K562 (cell line): ENCODE data around the gene SH3GLB2. TPM values are rescaled to one million over a fixed set of nuclear protein-coding genes. Genes with fewer than 3 reads are reported as not detected.

Experiments
- HMG20A ChIP-seq: fragments of 450-650 bp; formaldehyde crosslinking; conservative IDR thresholded peaks from 2 replicates; pipeline ENCODE4 v1.4.0; 2020; ENCODE audit warnings: mild to moderate bottlenecking, mixed read lengths
- MIER1 ChIP-seq: fragments of 450-650 bp; IDR thresholded peaks from 2 replicates; pipeline ENCODE4 v1.6.1; 2016; ENCODE audit warnings: antibody characterized with exemption, mild to moderate bottlenecking, low read depth
- NR2F6 ChIP-seq: fragments of 450-650 bp; formaldehyde crosslinking; IDR thresholded peaks from 2 replicates; pipeline ENCODE4 v1.4.0; 2020; ENCODE audit warnings: mild to moderate bottlenecking
- RHOXF2B ChIP-seq: fragments of 250-450 bp; sonication (Bioruptor Pico); conservative IDR thresholded peaks from 2 replicates; pipeline ENCODE4 v1.5.1; 2021
- SMAD1 ChIP-seq: fragments of 150-350 bp; IDR thresholded peaks from 2 replicates; pipeline ENCODE4 v1.6.1; 2014; ENCODE audit warnings: low read length, low read depth; ENCODE audit not compliant: partially characterized antibody
- polyA plus RNA-seq, 8 experiments: library from polyadenylated mRNA; depleted of rRNA in 4 of 8; stranded (reverse) in 5 of 8; unstranded in 3 of 8; fragments of >200 nt; fragmentation: Nextera tagmentation in 2 of 8; fragmentation: Illumina TruSeq in 1 of 8; extraction: Ambion mirVana in 2 of 8; extraction: Trizol in 1 of 8; gene quantifications; 2 replicates each; pipeline versions ENCODE4 v1.2.1 to v1.2.3, GENCODE V29; 2011 to 2014; ENCODE audit warnings: inconsistent platforms in 1 of 8, missing spikeins in 1 of 8
- total RNA-seq, 7 experiments: library from RNA; depleted of rRNA in 6 of 7; stranded (reverse); fragments of >200 nt in 6 of 7; fragmentation: Illumina TruSeq in 2 of 7; extraction: Trizol in 2 of 7; gene quantifications; 2 replicates each; pipeline versions ENCODE4 v1.2.1 to v1.2.3, GENCODE V29; 2011 to 2021; ENCODE audit warnings: low replicate concordance in 1 of 7
- TF ChIP-seq, protein P1 (sequence below): sonication (generic); formaldehyde crosslinking; IDR thresholded peaks from 2 replicates; pipeline ENCODE4 v1.8.0; 2022; ENCODE audit warnings: mild to moderate bottlenecking, missing genetic modification reagents
- TF ChIP-seq, protein P2 (sequence below): fragments of 250-450 bp; sonication (Bioruptor Pico); IDR thresholded peaks from 2 replicates; pipeline ENCODE4 v1.5.0; 2021; ENCODE audit warnings: mild to moderate bottlenecking, moderate library complexity
- TF ChIP-seq, protein P3 (sequence below): fragments of 250-450 bp; sonication (Bioruptor Pico); IDR thresholded peaks from 2 replicates; pipeline ENCODE4 v1.8.0; 2022; ENCODE audit warnings: moderate library complexity, mild to moderate bottlenecking, inconsistent platforms
- TF ChIP-seq, protein P4 (sequence below): fragments of 250-450 bp; sonication (Bioruptor Pico); IDR thresholded peaks from 2 replicates; pipeline ENCODE4 v1.4.0; 2020
- TF ChIP-seq, protein P5 (sequence below): fragments of 450-650 bp; IDR thresholded peaks from 2 replicates; pipeline ENCODE4 v1.6.1; 2017; ENCODE audit warnings: mild to moderate bottlenecking, moderate library complexity

SH3GLB2 gene
- total and polyA plus RNA-seq, 9 of the 15 experiments (the other 6 are each of a cell fraction or from before 2014, with no cell fraction given) = 0.20 to 118 (median 58.8) TPM

DNA sequence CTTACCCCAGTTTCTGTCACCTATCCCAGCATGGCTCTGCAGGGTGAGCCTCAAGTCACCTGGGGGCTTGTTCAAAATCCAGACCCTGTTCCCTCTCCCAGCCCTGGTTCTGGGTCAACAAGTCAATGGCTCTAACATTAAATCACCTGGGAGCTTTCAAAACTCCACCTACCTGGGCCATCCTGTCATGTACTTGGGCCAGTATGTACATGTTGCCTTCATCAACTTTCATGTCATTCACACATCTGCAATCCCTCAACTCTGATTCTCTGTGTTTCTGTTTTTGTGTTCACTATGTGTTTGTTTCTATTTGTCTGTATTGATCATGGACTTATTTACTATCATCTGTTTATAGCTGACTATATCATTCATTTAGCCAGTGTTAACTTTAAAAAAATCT lies 2.1 kb upstream of the SH3GLB2 start (continued):
- TF ChIP-seq, protein P1, sequence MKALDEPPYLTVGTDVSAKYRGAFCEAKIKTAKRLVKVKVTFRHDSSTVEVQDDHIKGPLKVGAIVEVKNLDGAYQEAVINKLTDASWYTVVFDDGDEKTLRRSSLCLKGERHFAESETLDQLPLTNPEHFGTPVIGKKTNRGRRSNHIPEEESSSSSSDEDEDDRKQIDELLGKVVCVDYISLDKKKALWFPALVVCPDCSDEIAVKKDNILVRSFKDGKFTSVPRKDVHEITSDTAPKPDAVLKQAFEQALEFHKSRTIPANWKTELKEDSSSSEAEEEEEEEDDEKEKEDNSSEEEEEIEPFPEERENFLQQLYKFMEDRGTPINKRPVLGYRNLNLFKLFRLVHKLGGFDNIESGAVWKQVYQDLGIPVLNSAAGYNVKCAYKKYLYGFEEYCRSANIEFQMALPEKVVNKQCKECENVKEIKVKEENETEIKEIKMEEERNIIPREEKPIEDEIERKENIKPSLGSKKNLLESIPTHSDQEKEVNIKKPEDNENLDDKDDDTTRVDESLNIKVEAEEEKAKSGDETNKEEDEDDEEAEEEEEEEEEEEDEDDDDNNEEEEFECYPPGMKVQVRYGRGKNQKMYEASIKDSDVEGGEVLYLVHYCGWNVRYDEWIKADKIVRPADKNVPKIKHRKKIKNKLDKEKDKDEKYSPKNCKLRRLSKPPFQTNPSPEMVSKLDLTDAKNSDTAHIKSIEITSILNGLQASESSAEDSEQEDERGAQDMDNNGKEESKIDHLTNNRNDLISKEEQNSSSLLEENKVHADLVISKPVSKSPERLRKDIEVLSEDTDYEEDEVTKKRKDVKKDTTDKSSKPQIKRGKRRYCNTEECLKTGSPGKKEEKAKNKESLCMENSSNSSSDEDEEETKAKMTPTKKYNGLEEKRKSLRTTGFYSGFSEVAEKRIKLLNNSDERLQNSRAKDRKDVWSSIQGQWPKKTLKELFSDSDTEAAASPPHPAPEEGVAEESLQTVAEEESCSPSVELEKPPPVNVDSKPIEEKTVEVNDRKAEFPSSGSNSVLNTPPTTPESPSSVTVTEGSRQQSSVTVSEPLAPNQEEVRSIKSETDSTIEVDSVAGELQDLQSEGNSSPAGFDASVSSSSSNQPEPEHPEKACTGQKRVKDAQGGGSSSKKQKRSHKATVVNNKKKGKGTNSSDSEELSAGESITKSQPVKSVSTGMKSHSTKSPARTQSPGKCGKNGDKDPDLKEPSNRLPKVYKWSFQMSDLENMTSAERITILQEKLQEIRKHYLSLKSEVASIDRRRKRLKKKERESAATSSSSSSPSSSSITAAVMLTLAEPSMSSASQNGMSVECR (CRISPR knock-in tag) = no peak
- TF ChIP-seq, protein P2, sequence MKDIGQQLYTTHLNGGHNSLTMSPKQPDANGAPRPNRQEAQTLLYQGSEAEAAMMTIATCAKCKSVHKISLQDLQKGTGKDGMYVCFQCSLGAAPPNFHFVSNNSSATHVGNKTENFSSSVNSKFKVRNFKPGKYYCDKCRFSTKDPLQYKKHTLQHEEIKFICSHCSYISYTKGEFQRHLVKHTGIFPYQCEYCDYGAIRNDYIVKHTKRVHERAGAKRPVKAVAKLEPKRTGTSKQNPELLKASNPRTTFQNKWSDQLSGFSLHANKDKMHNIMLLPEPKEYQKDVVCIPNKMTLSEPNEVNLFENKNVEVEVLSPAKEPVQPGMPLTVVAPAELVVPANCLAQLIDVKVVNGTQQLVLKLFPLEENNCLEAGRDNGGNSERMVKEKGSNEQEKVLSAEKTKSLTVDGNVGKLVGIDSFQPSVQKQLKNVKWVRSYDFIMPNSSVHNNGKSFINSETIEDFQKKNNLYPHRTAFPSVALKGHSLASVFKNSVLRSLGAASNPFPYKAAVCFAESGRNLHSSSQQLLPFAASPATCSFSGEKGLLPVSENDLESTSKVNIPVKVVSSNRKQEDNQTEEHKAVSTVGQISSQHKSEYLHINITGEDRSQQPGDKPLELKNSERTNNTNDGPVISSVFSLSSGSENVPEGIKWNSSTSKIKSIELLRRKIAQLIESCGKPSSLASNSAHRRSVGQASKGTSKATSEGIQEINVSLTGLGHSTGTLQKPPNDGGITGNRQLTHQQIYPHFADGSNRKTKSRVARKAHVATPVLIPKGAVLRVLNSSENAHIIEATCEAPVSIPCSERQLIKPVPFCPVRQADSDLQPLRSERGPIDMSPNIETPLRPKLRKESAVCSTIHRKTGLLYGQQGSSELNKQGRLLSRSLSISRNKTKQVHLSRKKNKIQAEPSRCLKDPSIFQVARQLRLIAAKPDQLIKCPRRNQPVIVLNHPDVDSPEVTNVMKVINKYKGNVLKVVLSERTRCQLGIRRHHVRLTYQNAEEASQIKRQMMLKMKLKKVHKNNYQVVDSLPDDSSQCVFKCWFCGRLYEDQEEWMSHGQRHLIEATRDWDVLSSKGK (CRISPR knock-in tag) = no peak
- TF ChIP-seq RHOXF2B (CRISPR knock-in tag) (no peak), HMG20A (no peak), NR2F6 (CRISPR knock-in tag) (no peak), MIER1 (no peak), SMAD1 (no peak)
- TF ChIP-seq, protein P3, sequence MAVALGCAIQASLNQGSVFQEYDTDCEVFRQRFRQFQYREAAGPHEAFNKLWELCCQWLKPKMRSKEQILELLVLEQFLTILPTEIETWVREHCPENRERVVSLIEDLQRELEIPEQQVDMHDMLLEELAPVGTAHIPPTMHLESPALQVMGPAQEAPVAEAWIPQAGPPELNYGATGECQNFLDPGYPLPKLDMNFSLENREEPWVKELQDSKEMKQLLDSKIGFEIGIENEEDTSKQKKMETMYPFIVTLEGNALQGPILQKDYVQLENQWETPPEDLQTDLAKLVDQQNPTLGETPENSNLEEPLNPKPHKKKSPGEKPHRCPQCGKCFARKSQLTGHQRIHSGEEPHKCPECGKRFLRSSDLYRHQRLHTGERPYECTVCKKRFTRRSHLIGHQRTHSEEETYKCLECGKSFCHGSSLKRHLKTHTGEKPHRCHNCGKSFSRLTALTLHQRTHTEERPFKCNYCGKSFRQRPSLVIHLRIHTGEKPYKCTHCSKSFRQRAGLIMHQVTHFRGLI (CRISPR knock-in tag) = no peak
- TF ChIP-seq, protein P4, sequence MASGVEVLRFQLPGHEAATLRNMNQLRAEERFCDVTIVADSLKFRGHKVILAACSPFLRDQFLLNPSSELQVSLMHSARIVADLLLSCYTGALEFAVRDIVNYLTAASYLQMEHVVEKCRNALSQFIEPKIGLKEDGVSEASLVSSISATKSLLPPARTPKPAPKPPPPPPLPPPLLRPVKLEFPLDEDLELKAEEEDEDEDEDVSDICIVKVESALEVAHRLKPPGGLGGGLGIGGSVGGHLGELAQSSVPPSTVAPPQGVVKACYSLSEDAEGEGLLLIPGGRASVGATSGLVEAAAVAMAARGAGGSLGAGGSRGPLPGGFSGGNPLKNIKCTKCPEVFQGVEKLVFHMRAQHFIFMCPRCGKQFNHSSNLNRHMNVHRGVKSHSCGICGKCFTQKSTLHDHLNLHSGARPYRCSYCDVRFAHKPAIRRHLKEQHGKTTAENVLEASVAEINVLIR = no peak
- TF ChIP-seq, protein P5, sequence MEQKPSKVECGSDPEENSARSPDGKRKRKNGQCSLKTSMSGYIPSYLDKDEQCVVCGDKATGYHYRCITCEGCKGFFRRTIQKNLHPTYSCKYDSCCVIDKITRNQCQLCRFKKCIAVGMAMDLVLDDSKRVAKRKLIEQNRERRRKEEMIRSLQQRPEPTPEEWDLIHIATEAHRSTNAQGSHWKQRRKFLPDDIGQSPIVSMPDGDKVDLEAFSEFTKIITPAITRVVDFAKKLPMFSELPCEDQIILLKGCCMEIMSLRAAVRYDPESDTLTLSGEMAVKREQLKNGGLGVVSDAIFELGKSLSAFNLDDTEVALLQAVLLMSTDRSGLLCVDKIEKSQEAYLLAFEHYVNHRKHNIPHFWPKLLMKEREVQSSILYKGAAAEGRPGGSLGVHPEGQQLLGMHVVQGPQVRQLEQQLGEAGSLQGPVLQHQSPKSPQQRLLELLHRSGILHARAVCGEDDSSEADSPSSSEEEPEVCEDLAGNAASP = no peak
